Hematopoietic multipotent progenitor cell treated with erythropoietin and hydrocortisone succinate and interleukin-3 and kit ligand, for 8 days (in vitro differentiated cells): ENCODE results near the gene GPC6.

Source experiments
- DNase-seq: peaks from one replicate; pipeline ENCODE4 v3.0.0-alpha.2; 2015

Gene GPC6

GRCh38 chr13:94143624-94144350 lies 917.2 kb downstream of the GPC6 start:
- DNase-seq: no peak

DNA sequence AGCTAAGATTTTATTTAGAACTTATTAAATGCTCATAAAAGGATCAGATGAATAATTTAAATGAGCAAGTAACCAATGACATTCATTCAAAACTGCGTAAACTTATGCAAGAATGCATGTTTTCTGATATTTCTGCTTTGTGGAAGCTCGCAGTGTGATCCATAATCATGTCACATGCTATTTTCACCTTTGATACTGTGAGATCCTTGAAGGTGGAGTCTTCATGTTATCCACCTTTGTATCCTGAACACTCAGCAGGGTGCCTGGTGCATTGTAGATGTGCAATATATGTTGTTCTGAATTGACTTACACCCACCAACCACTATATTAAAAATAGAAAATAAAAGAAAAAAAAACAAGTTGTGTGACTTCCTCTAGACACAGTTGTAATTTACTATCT lies 919.4 kb downstream of the GPC6 start:
- no peak for DNase-seq

- no peak for DNase-seq
Measured at GRCh38 chr13:94153586-94153985, 927.0 kb downstream of the GPC6 start.

DNA sequence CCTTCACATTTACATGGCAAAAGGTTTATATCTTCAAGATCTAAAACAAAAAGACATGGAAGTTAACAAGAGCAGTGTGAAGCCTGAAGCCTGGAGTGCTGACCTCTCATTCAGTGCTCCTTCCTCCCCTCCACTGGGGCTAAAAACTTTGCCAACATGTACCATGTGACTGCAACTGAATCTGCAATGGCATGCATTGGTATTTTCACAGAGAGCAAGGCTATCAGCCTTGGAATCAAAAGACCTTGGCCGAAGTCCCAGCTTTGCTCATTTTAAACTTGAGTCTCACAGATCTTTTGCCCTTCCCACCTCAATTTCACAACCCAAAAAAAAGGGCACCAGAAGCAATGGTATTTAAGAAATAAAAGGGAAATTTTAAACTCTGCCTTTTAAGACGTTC lies 927.8 kb downstream of the GPC6 start:
- peak; percentile 3 for DNase-seq

GRCh38 chr13:94157705-94158218 lies 931.2 kb downstream of the GPC6 start:
- DNase-seq: no peak

GRCh38 chr13:94160875-94161274 lies 934.3 kb downstream of the GPC6 start:
- no peak for DNase-seq

DNA sequence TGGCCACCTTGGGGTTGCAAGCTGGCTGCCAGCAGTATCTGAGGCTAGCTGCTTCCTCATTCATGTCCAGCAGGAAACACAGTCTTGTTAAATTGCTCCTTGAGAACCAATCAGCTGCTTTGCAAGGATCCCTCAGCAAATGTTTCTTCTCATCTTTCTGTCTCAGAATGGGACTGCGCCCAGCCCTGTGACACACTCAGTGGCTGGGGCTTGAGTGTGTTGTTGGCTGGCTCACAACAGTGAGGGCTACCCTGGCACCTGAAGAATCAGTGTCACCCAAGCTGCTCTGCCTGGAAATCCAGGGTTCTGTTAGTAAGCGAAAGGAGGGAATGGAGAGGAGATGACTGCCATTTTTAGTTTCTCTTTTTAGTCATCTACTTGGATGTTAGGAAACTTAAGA lies 935.7 kb downstream of the GPC6 start:
- DNase-seq: no peak

DNA sequence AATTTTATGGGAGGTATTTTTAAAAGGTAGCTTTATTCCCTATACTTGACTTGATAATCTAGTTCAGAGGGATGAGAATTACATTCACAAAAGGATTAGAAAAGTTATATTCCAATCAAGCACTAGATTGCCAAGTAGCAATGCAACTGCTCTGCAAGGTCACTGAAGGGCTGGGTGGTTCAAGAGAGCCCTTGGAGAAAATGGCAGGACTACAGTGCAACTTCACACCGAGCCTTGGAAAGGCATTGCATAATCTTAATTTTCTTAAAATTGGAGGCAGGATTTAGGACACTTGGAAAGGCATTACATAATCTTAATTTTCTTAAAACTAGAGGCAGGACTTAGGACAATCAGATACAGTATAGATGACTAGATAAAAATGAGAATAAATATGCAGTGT lies 936.9 kb downstream of the GPC6 start:
- no peak for DNase-seq

GRCh38 chr13:94168783-94169453 lies 942.3 kb downstream of the GPC6 start:
- DNase-seq: no peak

DNA sequence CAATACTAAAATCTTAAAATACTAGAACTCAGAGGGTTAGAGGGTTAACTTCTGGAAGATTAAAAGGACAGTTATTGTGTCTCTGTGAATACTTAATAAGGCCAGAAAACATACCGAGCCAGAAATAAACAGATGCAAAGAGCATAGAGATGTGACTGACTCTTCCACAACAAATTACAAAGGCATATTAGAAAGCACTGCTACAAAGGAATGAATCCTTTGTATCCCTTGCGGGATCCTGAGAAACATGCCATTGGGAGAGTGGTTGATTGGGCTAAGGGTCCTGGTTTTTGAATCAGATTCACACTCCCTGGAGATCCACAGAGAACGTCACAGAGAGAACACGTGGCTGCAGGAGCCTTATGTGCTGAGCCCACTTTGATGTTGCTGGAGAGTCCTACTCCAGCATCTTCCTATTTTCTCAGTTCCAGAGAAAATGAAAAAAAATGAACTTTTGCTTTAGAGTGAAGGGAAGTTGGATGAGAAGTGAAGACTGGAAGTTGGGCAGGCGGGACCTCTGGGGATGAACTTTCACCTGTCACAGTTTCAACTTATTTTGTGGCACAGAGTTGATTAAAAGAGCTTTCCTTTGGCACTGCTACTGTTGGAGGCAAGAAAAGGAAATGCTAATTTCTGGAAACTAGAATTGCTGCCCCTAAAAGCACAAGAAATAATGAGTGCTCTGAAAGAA lies 943.0 kb downstream of the GPC6 start:
- DNase-seq: no peak

DNA sequence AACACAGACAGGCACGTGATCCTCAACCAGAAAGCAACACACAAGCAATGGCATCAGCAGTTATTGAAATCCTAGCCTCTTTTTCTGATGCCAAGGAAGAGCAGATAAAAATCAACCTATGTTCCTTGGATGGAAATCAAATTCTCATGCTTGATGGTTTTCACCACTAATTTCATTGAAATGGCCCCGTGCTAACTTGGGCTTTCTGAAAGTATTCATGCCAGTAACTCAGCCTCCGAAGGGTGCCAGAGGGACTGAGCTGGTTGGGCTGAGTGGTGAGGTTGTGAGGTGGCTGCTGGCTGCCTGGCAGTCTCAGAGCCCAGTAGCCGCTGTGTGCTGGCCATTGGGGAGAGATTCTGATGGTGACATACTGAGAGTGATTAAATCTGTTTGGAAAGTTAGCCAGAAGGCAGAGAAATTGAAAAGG lies 943.6 kb downstream of the GPC6 start:
- no peak for DNase-seq

DNA sequence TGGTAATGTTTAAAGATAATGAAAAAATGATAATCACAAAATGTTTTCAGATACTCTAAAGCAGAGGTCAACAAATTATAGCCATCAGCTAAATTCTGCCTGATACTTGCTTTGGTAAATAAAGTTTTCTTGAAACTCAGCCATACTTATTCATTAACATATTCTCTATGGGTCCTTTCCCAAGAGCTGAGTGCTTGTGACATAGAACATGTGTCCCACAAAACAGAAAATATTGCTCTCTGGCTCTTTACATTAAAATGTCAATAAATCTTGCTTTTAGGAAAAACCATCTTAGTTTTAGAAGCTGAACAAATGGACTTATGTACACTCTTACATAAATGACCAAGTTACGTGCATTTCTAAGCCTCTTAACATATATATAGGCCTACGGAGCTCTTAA lies 945.8 kb downstream of the GPC6 start:
- no peak for DNase-seq

- DNase-seq: no peak
Measured at GRCh38 chr13:94173312-94173854, 946.8 kb downstream of the GPC6 start.

GRCh38 chr13:94174009-94174408 lies 947.4 kb downstream of the GPC6 start:
- no peak for DNase-seq

- no peak for DNase-seq
Measured at GRCh38 chr13:94175076-94175475, 948.5 kb downstream of the GPC6 start.

DNA sequence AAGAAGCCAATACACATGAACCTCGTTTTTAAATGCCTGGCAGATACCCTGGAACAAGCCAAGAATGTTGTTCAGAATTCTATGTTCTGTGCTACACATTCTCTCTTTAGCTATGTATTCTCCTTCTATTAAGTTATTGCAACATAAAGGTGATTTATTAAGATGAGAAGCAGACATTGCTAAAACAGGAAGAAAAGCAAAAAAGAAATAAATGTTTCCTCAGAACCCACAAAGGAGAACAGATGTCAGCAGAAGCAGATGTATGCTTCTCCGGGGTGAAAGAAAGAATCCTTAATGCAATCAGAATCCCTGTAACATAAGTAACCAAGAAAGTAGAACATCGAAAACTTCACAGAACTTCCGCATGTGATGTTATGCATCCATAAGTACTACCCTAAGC lies 950.0 kb downstream of the GPC6 start:
- no peak for DNase-seq

GRCh38 chr13:94177041-94177440 lies 950.4 kb downstream of the GPC6 start:
- no peak for DNase-seq

DNA sequence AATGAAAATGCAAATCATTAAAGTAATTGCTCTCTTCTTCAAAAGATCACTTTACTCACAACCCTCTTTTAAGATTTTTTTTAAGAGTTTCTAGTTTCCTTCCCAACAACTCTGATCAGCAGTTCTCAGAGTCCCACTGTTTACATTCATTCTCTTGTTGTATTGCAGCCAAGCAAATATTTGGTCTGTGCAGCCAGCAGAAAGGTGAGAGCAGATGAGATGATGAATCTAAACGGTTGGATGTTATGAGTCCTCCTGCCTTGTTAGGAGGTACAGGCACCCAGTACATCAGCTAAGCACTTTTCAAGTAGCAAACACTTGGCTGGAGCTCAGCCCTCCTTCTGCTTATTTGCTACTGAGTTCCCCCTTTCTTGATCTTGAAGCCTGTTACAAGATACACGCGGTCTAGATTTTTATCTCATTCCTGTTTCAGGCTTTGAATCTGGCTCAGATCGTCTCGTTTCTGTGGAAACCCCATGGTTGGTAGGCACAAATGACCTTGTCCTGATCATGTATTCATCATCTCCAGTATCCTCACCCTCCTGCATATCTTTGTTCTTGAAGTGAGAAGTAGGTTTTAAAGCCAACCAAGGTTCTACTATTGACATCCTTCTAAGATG lies 952.1 kb downstream of the GPC6 start:
- no peak for DNase-seq

DNA sequence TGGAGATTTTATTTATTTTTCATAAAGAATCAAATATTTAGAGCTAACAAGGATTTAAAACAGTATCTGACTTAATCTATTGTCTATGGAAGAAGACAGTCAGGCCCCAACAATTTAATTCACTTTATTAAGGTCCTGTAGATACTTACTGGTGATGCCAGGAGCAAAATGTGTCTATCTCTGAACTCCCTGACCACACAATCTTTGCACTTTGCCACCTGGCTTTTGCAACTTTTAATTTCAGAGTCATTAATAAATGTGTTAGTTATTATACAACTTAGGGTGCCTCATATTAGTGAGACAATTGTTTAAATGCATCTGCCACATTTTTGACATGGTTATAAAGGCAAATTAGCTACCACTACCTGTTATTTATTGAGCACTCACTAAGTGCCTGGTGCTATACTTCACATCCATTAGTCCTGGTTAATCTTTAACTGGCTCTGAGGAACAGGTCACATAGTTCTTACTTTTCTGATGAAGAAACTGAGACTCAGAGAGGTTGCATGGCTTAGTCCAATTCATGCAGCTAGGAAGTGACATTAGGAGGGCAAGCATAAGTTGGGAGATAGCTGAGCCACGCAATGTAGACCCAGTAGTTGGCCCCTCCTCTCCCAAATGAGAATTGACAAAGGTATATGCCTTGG lies 955.0 kb downstream of the GPC6 start:
- no peak for DNase-seq

DNA sequence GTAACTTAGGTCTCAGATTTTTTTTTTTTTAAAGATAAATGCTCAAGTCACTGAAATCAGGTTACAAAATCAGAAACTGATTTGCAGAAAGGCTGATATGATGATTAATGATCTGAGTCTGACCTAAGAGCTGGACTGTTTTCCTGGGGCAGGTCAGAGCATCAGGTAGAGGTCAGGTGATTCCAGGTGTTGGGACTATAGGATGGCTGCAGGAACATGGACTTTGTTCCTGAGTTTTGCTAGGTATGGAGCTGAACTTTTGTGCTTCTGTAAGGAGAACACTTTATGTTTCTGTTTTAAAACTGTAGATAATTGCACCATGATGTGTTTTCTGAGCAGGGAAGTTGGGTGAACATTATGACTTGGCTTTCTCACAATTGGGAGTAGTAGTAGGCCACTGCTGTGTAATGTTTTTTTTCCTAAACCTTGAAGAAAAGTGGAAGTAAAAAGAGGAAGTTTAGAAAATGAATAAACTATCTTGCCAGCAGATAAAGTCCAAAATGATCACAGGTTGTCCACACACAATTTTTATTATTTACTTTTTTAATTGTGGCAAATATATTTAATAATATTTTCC lies 955.7 kb downstream of the GPC6 start:
- peak; percentile 4 for DNase-seq

DNA sequence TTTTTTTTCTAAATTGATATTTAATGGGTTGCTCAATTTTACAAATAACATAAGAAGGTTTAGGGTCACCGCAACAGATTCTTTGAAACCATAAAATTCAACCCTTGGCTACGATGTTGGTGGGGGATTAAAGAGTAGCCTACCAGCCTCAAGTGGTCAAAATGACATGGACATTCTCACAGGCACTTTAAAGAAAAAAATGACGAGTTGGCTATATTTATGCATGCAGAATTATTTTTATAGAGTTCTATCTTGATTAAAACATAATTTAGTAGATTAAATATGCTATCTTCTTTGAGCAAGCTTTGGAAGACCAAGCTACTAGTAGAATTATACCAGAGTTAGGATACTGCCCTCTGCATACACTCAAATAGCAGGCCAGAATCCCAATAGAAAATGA lies 959.9 kb downstream of the GPC6 start:
- no peak for DNase-seq

DNA sequence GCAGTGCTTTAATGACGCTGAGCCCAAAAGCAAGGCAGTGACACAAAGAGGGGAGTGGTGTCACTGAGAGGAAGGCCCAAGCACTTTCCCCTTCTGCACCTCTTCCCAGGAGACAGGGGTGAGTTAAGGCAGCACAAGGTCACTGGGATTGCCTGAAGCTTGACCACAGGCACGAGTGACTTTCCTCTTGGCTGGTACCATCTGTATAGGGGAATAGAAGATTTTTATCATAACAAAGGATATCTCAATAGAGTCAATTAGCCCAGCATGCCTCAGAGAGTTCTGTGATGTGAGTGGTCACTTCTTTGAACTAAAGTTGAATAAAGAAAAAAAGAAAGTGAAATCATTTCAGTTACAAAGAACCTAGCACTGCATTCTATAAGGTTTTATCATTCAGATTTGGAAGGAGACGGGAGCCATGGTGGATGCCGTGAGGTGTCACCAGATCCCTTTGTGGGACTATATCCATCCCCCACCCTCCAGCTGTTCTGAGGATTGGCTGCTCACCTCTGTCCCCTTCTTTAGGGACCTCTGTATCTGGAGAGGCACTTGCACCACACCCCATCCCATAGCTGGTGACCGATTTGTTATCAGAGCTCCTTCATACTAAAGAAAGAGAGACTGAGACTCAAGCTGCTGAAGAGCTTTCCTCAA lies 961.7 kb downstream of the GPC6 start:
- no peak for DNase-seq
